ENCODE results near the gene ATOH1. TPM values are rescaled to one million over a fixed set of nuclear protein-coding genes. Genes with fewer than 3 reads are reported as not detected.

The ATOH1 gene
- total and polyA plus RNA-seq, 12 donors: not detected

GRCh38 chr4:93814722-93815121 lies 13.8 kb upstream of the ATOH1 start:
- Histone ChIP-seq H3K27me3 (no peaks in the 10 kb centered on the region), H3K9me3 (replicated peaks in 1 of 3) (no peaks in the 10 kb centered on the region), H3K4me3 (no peak overlapping the region), H3K36me3 (replicated peaks in 1 of 2) (no peaks in the 10 kb centered on the region), H3K4me1 (replicated peaks in 1 of 2) (peaks cover 0 to 11% of the 10 kb centered on the region in 2 donors), H3K27ac (no peak overlapping the region)
- intact Hi-C loops (cut with DNase I): no loop called here
- peak; percentile 29 to 67 (median 46) for DNase-seq
- WGBS, 4 donors: 42 to 66% (median 64%) methylated on average over 4 of the region's 4 CpGs
- TF ChIP-seq CTCF (IDR thresholded peaks at IDR 0.05) (no peak), POLR2A (IDR thresholded peaks at IDR 0.05) (no peak)

- no peak overlapping the region for H3K27ac ChIP-seq
- H3K4me1 ChIP-seq (replicated peaks in 1 of 2): peaks cover 17 to 22% of the 10 kb centered on the region in 2 donors
- intact Hi-C loops (cut with DNase I): no loop called here
- peaks cover 48% of the 10 kb centered on the region for H3K27me3 ChIP-seq
- TF ChIP-seq CTCF (IDR thresholded peaks at IDR 0.05) (no peak), POLR2A (IDR thresholded peaks at IDR 0.05) (no peak)
- no peak overlapping the region for H3K4me3 ChIP-seq
- whole genome bisulfite sequencing, 4 donors: 41 to 53% (median 47%) methylated on average over 4 of the region's 4 CpGs
- no peaks in the 10 kb centered on the region for H3K36me3 ChIP-seq (replicated peaks in 1 of 2)
- no peak for DNase-seq
- H3K9me3 ChIP-seq (replicated peaks in 1 of 3): no peaks in the 10 kb centered on the region
These were observed 2.9 kb upstream of the ATOH1 start for GRCh38 chr4:93825551-93826216.

GRCh38 chr4:93827272-93827947 lies 1.1 kb upstream of the ATOH1 start:
- no peak for DNase-seq
- Histone ChIP-seq H3K27ac (no peak overlapping the region), H3K4me1 (replicated peaks in 1 of 2) (peaks cover 17 to 22% of the 10 kb centered on the region in 2 donors), H3K4me3 (no peak overlapping the region), H3K36me3 (replicated peaks in 1 of 2) (no peaks in the 10 kb centered on the region), H3K27me3 (peaks cover 62% of the 10 kb centered on the region), H3K9me3 (replicated peaks in 1 of 3) (no peaks in the 10 kb centered on the region)
- no peak for TF ChIP-seq CTCF (IDR thresholded peaks at IDR 0.05)
- TF ChIP-seq POLR2A (IDR thresholded peaks at IDR 0.05): no peak
- WGBS, 4 donors: 7 to 10% (median 9%) methylated on average over 21 to 26 of the region's 26 CpGs
- intact Hi-C loops (cut with DNase I): no loop called here

GRCh38 chr4:93828995-93829819 lies 654 bp downstream of the ATOH1 start:
- peak in 2 of 7 donors; percentile 10 to 22 for DNase-seq
- peak overlapping the region in 2 of 4 donors; percentile 5 to 36 for H3K4me3 ChIP-seq
- H3K36me3 ChIP-seq (replicated peaks in 1 of 2): no peaks in the 10 kb centered on the region
- TF ChIP-seq CTCF (IDR thresholded peaks at IDR 0.05): no peak
- no peak for TF ChIP-seq POLR2A (IDR thresholded peaks at IDR 0.05)
- H3K27ac ChIP-seq: no peak overlapping the region
- intact Hi-C loops (cut with DNase I): no loop called here
- H3K9me3 ChIP-seq (replicated peaks in 1 of 3): no peaks in the 10 kb centered on the region
- peaks cover 17 to 22% of the 10 kb centered on the region in 2 donors for H3K4me1 ChIP-seq (replicated peaks in 1 of 2)
- WGBS, 4 donors: 2 to 6% (median 2%) methylated on average over 14 to 70 of the region's 70 CpGs
- H3K27me3 ChIP-seq: peaks cover 76% of the 10 kb centered on the region
